ENCODE measurements around the gene LFNG.
A peak's percentile ranks its signal among the peaks of the same experiment; 100 is the strongest.

LFNG gene

DNA sequence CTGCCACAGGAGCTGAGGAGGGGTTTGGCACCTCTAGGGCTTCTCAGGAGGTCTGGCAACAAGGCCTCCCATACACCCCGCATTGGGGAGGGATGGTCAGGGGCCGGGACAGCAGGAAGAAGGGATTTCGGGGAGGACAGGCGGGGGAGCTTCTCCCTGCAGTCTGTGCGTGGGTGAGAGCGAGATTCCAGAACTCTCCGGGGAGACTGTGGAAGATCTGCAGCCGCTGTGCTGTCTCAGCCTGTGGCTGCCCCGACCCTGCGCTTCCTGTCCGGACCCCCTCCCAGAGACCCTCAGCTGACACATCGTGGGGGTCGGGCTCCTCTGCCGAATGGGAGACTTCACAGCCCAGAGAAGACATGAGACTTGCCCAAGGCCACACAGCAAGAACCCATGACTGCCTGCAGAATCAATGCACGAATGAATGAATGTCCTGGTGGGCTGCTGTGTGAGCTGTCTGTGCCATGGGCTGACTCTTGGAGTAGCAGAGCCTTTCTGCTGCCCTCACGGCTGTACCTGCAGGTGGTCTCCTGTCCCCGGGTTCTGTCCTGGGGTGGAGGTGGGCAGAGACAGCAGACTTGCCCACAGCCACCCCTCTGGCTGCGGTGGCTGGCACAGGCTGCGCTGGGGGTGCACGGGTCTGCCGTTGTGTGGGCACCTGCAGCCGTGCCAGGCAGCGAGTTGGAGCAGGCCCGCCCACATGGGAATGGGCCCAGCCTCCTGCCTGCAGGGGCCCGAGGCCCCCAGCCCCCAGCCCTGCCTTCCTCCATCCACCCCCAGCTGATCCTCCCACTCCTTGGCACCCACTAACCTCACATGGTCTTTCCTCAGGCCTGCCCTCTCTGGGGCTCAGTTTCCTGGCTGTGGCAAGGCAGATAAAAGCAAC is 16.3 kb upstream of the LFNG start:
- no peak for DNase-seq (ENCODE audit: low spot score)

DNA sequence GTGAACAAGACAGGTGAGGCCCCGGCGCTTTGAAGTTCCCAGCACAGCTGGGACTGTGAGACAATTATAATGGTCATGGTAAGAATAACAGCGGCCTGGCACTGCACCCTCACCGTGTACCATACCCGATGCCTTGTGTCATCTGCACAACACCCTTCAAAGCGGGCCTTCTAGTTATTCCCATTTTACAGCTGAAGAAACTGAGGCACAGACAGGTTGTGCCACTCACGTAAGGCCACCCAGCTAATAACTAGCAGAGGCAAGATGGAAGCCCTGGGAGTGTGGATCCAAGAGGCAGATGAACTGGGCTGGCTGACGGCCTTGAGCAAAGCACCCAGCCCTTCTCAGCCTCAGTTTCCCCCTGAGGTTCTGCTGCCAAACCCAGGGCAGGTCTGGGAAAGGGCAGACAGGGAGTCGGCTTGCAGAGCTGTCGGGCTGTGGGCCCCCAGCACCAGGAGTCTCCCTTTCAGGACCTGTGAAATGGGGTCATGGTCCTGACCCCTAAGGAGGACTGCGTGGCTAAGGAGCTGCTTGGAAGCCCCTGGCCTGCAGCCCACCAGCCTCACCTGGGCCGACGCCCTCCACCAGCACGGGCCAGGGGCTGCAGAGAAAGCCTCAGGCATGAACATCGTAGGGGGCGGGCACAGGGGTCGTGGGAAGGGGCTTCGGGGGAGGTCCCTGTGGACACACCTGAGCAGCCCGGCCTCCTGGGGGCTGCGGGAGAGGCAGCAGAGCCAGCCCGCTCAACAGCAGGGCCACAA is 15.3 kb upstream of the LFNG start:
- no peak for DNase-seq (ENCODE audit: low spot score)

DNA sequence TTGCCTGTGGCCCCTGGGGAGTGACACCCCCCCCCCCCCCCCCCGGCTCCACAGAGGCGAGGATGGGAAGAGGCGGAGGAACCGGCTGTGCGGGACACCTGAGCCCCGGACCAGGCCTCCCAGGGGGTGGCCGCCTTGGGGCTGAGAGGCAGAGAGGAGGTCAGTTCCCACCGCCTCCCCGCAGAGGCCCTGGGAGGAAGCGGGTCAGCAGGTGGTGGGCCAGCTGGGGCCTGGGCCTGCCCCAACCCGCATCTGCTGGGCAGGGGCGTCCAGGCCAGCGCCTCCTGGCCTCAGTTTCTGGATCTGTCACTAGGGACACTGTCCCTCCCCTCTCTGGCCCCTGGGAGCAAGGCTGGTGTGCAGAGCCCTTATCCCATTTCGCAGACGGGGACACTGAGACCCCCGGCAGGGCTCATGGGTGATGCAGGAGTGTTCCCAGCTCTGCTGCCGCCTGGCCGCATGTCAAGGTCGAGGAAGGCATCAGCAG is 14.6 kb upstream of the LFNG start:
- DNase-seq (ENCODE audit: low spot score): no peak

DNA sequence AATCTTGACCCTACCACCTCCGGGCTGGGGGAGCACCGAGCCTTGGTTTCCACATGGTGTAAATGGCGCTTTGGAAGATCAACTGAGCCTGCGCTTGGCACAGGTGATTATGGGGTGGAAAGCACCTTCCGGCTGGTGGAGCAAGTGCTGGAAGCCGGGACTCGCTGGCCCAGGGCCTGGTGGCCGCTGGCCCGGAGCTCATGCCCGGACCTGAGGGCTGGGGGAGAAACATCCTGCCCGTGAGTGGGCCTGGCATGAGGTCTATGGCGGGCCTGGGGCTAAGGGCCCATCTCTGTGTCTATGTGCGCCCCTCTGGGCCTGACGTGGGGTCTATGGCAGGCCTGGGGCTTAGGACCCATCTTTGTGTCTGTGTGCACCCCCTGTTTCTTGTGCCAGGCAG is 14.2 kb upstream of the LFNG start:
- DNase-seq (ENCODE audit: low spot score): no peak

DNA sequence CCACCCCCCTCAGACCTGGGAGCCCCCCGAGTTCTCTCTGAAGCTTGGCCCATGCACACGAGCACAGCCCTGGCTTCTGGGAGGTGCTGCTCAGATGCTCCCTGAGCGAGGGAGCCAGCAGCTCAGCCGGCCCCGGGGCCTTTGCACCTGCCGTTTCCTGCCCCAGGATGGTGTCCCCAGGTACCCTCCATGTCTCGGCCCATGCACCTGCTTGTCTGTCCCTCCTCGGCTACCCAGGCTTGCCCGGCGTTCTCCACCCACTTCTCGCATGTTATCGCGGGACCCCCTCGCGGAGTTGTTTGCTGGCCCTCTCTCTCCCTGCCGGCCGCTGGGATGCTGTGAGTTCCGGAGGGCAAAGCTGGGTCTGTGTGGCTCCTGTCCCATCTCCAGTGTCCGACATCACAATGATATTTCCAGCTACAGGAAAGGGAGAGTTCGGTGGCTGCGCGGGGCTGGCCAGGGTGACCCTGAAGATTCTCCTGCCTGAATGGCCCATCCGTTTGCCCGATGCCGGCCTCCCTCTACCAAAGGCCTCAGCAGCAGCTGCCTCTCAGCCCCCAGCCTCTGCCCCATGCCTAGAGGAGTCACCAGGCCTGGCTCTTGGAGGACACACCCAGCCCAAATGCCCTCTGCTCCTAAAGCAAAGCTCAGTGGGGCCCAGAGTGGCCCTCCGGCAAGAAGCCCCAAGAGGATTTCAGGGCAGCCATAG is 12.2 kb upstream of the LFNG start:
- DNase-seq (ENCODE audit: low spot score): no peak

DNA sequence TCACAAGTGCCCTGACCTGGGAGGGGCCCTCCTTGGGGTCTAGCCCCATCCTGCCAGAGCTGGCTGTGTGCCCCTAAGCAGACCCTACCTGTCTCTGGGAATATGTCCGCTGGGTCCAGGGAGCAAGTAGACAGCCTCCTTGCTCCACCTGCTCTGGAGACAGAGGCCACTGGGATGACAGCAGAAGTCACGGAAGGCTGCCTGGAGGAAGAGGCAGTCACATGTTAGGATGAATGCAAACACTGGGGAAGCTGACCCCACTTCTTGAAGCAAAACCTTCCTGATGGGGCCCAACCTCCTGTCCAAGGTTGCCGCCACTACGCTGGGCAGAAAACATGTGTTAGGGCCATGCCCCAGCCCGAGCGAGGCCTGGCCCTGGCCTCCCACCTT is 11.7 kb upstream of the LFNG start:
- no peak for DNase-seq (ENCODE audit: low spot score)

DNA sequence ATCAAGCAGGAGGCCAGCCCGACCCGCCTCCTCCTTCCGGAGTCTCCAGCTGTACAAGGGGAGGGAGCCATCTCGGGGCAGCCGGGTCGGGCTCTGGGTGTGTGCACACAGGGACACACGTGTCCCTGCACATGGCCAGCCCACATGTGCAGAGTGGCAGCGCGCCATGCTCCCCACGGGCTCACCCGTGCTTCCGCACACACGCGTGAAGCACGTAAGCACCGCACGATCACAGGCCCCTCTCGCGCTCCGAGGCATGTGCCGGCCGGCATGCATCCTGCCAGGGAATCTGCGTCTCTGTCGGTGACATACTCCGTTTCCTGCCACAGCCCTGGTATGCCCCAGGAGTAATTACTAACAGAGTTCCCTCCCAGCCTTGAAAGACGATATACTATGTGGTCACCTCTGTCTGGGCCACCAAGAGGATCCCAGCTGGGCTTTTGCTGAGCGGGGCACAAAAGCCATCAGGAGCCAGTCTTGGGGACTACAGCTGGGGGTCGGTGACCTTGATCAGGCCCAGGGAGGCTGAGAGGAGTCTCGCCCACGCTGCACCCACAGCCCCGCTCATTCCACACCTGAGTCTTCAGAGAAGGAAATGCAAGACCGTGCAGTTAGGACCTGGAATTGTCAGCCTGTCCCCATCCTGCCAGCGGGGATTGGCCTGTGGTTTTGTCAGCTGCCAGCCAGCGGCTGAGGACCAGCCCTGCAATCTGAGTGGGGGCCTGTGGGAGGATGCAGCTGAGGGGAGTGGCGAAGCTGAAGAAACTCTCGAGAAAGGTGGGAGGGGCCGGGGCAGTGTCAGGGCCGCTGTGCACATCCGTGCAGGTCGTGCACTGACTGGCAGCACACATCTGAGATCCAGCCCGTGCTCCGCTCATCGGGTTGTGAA is 11.0 kb upstream of the LFNG start:
- DNase-seq (ENCODE audit: low spot score): peak; percentile 76

DNA sequence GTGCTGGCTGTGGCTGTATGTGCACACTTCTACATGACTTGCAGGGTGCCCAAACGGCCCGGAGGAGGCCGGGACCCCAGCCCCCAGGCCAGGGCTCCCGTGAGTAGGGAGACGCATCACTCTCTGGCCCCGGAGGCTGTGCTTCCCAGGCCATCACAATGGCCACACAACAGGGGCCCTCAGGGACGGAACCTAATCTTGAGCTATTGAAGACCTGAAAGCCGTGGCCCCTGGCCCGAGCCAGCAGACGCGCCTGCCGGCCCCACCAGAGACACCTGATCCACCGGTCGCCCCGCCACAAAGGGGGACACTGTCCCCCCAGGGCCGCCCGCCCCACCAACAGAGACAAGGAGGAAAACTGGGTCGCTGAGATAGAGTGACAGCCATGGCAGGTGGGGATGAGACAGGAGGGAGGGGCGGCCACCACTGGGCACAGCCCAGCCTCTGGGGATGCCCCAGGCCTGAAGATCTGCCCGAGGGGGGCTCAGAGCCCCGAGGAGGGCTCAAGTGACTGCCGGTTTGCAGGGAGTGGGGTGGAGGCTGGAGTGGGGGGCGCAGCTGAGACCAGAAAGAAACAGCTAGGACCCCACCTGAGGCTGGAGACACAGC is 10.2 kb upstream of the LFNG start:
- no peak for DNase-seq (ENCODE audit: low spot score)

DNA sequence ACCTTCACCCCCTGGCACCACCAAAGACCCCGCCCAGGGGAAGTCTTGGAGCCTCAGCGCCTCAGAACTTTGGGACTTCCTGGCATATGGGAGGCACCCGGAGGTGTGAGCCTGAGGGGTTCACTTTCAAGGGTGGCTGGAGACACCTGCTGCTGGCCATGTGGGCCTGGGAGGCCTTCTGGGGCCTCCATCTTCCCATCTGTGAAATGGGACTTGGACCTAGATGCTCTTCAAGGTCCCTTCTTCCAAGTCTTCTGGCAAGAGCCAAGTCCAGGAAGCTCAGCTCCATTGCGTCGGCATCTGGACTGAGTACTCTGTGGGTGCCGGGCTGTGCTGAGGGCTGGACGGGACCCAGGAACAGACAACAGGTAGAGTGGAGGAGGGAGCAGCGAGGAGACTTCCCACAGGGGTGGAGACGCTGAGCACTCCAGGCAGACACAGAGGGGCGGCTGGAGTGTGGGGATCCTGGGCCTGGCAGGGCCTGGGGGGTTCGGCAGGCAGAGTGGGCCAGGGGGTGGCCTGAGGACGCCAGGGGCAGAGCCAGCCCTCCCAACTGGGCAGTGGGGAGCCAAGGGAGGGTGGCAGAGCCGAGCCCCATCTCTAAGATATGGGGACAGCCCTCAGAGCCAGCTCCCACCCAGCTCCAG is 9.3 kb upstream of the LFNG start:
- DNase-seq (ENCODE audit: low spot score): no peak

DNA sequence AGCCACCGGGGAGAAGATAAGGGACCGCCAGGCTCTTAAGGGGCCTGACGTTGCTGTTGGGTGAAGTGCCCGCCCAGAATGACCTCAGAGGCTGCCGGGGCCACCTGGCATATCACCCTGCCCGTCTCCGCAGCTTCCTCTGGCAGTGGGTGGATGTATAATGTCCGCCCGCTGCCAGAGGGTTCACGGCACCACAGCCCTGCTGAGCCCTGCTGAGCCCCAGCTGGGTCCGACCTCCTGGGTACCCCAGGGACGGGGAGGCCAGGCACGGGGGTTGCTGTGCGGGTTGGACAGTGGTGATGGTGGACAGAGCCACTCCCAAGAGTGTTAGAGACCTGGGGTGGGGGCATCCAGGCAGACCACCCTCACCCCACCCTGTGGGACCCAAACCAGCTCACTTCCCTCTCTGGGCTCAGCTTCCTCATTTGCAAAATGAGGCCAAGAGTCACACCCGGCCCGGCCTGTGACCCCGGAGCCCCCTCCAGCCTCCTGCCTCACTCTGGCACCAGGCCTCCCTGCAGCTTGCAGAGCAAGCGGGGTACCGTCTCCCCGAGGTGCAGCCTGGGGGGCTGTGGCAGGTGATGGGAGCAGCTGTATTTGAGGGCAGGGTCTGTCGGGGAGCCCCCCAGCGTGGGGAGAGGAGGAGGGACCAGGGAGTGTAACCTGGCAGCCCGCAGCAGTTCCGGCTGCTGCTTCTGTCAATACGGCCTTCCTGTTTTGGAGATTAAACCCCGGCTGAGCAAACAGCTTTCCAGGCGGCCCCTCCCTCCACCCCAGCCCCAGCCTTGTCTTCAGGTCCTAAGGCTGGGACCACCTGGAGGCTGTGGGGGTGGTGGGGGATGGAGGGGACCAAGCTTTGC is 8.4 kb upstream of the LFNG start:
- DNase-seq (ENCODE audit: low spot score): no peak

DNA sequence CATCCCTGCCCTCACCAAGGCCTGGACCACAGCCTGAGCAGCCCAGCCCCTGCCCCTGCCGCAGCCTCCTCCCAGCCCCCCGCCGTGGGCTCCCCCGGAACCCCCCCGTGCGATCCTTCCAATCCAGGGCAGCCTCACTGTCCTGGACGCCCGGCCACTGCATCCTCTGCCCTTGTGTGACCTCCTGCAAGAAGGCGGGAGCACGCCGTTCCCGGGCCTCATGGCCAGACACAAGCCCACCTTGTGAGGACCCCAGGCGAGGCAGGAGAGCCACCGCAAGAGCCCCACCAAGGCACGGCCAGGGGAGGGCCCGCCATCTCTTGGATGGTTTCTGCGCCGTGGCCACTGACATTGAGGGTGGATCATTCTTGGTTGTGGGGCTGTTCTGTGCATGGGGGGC is 7.8 kb upstream of the LFNG start:
- no peak for DNase-seq (ENCODE audit: low spot score)

DNA sequence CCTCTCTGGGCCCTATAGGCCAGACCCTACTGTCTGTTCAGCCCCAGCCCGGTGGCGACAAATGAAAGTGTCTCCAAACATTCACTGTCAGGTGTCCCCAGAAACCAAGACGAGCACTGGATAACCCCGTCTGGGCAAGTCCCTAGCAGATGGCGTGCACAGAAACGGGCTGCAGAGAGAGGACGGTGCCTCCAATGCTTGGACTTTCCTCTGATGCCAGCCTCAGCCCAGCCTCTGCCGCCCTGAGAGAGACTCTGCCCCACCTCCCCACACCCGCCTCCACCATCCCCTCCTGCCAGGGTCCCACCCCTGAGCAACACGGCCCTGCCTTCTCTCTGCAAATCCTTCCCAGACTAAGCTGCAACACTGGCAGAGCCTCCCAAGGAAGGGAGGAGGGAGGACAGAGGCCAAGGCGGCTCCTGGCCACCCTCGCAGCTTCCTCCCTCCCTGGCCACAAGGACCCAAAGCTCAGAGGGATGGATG is 7.4 kb upstream of the LFNG start:
- DNase-seq (ENCODE audit: low spot score): no peak

DNA sequence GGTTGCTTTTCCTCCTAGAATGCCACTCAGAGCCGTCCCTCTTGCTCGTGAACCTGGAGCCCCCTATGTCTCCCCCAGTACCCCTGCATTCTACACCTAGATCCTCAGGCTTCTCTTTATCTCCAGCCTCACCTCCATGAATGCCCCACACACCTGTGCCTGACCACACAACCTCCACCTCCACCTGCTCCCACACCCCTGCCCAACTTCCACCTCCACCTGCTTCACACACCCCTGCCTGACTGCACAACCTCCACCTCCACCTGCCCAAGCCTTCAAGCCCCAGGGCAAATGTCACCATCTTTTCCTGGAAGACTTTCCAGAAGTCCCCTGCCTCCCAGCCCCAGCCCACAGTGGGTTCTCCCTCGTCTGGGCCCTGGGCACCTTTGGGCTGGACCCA is 6.9 kb upstream of the LFNG start:
- no peak for DNase-seq (ENCODE audit: low spot score)

DNA sequence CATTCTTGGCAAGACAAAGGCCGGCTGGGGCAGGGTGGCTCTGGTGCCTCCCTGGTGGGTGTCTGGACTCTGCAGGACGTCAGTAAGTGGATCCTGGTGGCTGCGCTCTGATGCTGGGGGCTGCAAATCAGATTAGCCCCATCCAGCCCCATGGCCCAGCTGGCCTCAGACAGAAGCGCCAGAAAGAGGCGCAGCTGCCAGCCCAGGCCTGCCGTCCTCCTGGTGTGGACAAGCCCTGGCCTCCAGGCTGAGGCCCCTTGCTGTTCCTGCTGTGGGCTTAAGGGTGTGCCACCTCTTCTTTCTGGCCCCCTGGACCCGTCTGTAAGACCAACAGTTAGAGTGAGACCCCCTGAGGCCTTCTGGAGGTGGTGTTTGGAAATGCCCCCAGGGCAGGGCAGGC is 5.9 kb upstream of the LFNG start:
- no peak for DNase-seq (ENCODE audit: low spot score)

DNA sequence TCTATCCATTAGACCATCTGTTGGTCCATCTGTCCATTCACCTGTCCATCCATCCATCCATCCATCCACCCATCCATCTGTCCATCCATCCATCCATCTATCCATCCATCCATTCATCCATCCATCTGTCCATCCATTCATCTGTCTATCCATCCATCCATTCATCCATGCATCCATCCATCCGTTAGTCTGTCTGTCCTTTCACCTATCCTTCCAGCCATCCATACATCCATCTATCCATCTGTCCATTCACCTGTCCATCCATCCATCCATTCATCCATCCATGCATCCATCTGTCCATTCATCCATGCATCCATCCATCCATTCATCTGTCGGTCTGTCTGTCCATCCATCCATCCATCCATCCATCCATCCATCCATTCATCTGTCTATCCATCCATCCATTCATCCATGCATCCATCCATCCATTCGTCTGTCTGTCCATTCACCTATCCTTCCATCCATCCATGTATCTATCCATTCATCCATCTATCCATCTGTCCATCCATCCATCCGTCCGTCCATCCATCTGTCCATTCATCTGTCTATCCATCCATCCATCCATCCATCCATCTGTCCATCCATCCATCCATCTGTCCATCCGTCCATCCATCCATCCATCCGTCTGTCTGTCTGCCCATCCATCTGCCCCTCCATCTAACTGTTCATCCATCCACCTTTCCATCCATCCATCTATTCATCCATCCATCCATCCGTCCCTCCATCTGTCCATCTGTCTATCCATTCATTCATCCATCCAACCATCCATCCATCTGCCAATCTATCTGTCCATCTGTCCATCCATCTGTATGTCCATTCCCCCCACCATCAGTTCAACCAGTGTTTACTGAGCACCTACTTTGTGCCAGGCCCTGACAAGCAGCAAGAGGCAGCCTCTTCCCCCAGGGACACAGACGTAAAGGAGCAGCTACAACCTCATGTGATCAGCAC is 4.8 kb upstream of the LFNG start:
- DNase-seq (ENCODE audit: low spot score): no peak

DNA sequence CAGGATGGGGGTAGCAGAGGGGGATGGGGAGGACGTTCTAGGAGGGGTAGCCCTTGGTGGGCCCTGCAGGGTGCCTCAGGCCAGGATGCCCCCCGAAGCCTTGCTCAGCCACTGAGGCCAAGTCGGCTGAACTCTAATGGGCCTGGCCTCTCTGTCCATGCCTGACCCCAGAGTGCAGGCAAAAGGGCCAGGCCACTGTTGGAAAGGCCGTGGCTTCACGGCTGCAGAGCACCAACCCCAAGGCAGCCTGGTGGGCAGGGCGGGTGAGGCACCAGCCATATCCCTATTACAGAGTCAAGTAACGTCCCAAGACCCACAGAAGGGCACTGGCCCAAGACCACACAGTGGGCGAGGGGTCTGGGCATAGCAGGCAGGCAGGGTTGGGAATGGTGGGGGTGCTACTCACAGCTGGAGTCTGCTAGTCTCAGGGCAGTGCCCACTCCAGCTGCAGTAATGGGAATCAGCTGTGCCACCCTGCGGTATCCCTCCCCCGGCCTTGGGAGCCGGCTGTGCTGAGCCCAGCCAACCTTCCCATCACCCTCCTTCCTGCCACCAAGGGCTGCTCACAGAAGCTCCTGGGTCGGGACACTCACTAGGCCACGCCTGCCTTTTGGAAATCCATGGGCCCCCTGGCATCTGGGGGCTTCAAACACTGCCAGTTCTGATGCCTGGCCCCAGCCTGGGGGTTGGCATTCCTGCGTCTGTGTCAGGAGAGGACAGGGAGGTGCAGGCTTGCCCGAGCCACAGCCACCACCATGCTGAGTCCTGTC is 4.0 kb upstream of the LFNG start:
- no peak for DNase-seq (ENCODE audit: low spot score)

DNA sequence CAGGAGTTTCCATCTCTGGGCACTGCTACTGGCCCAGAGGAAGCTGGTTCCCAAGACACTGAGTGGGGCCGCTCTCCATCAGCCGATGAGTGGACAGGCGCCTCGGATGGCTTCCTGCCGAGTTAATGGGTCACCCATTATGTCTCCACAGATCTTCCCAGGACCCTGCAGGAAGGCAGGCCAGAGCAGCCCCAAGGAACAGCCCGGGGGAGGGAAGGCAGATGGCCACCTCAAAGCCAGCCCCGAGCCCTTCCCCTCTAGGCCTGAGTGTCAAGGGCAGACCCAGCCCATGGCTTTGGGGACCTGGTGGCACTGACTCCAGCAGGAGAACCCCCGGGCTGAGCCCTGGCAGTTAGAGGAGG is 3.4 kb upstream of the LFNG start:
- peak; percentile 97 for DNase-seq (ENCODE audit: low spot score)

DNA sequence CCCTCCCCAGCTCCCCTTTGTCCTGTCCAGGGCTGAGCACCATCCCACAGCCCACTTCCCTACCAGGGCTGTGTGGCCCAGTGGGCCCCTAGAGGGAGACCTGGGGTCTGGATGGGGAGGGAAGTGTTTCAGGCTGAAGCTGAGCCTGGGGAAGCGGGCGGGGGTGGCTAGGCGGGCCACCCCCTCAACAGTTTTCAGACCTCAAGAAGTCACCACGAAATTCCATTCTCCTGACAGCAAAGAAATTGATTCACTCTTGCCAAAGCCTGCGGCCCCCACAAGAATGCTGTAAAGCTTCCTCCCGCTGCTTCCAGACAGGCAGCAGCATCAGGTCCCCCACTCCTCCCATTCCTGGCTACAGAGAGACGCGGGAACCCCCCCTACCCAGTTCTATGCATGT is 2.5 kb upstream of the LFNG start:
- DNase-seq (ENCODE audit: low spot score): peak; percentile 96

Data from kidney tubule cell (primary cell).